ENCODE measurements around the gene SLC22A5.

SLC22A5 gene

DNA sequence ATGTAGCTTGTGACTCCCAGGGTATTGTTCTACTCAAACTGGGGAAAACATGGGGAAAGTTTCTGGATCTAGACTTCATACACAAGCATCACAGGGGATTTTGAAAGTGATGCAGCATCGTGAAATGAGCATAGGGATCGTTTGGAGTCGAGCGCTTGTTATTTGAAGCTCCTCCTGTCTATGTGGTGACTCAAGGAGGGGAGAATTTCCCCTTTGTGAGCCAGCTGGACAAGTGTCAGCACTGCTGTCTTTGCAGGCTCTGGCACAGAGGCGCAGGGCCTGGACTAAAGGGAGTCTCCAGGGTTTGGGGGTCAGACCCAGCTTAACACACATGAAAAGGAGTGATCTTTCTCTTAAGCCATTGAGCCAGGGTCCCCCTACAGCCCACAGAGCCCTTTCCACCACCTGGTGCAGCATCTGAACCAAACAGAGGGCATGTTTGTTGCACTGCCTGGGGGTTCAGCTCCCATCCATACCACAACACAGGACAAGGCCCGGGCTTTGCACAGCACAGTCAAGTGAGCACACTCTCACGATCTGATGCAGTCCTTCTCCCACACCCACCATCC is 70.1 kb downstream of the SLC22A5 start:
- in situ Hi-C loops (cut with MboI; ENCODE audit: low sequenced_read_pairs) = no loop called here

- in situ Hi-C loops (cut with MboI; ENCODE audit: low sequenced_read_pairs) = no loop called here
These were observed 74.6 kb downstream of the SLC22A5 start for GRCh38 chr5:132444061-132444460.

Data from HL-60/S4 treated with retinoic acid at 250 ng/mL for 4 days and 3 days (cell line).